C1 segment of cervical spinal cord (tissue), 14 donors: ENCODE results near the gene TTLL3.
A peak's percentile ranks its signal among the peaks of the same experiment; 100 is the strongest.

Experiments
- DNase-seq, 14 donors: peaks; one replicate each; lab custom pipeline; 2025; lab: John Stamatoyannopoulos, UW

Gene TTLL3

GRCh38 chr3:9806137-9806536, 3.9 kb upstream of the TTLL3 start:
- no peak for DNase-seq

GRCh38 chr3:9806688-9807589, 3.1 kb upstream of the TTLL3 start:
- DNase-seq: no peak

- DNase-seq: no peak
Observed at GRCh38 chr3:9807981-9808344, 2.1 kb upstream of the TTLL3 start.

GRCh38 chr3:9808345-9809037, 1.6 kb upstream of the TTLL3 start:
- no peak for DNase-seq

- DNase-seq: peak in 1 of 14 donors; percentile 22
Observed at GRCh38 chr3:9809239-9809614, 835 bp upstream of the TTLL3 start.

GRCh38 chr3:9810433-9810770, 340 bp downstream of the TTLL3 start:
- peak in 2 of 14 donors; percentile 46 to 49 for DNase-seq

- DNase-seq: peak in 2 of 14 donors; percentile 4 to 42
Observed at GRCh38 chr3:9810846-9811245, 784 bp downstream of the TTLL3 start.

- no peak for DNase-seq
Observed at GRCh38 chr3:9812870-9813483, 2.9 kb downstream of the TTLL3 start.

GRCh38 chr3:9815986-9816385, 5.9 kb downstream of the TTLL3 start:
- no peak for DNase-seq

GRCh38 chr3:9817436-9817835, 7.4 kb downstream of the TTLL3 start:
- no peak for DNase-seq

- no peak for DNase-seq
Observed at GRCh38 chr3:9818666-9819335, 8.7 kb downstream of the TTLL3 start.

GRCh38 chr3:9820543-9820942, 10.5 kb downstream of the TTLL3 start:
- DNase-seq: no peak

- no peak for DNase-seq
Observed at GRCh38 chr3:9820946-9821345, 10.9 kb downstream of the TTLL3 start.

GRCh38 chr3:9825451-9826040, 15.5 kb downstream of the TTLL3 start:
- no peak for DNase-seq

- DNase-seq: no peak
Observed at GRCh38 chr3:9826815-9827573, 16.9 kb downstream of the TTLL3 start.

GRCh38 chr3:9828801-9829755, 19.0 kb downstream of the TTLL3 start:
- DNase-seq: no peak

GRCh38 chr3:9831253-9831652, 21.2 kb downstream of the TTLL3 start:
- DNase-seq: no peak

- no peak for DNase-seq
Observed at GRCh38 chr3:9833078-9833477, 23.0 kb downstream of the TTLL3 start.

- DNase-seq: no peak
Observed at GRCh38 chr3:9834520-9835380, 24.7 kb downstream of the TTLL3 start.
